Daoy (cell line): ENCODE results near the gene RCN1. TPM values are rescaled to one million over a fixed set of nuclear protein-coding genes. Genes with fewer than 3 reads are reported as not detected.
"Not testable (repeated sequence)": the region's sequence is repeated elsewhere in the genome, so short reads cannot be mapped to it uniquely, and the experiment has no call there.

ENCODE experiments used
- DNase-seq: peaks from one replicate; pipeline ENCODE4 v3.0.0-alpha.2; 2015; ENCODE audit warnings: low read depth
- total RNA-seq: library from RNA; depleted of rRNA; stranded (reverse); fragments of >200 nt; shearing (Covaris generic); gene quantifications from 2 replicates; pipeline ENCODE4 v1.2.3, GENCODE V29; 2014

Gene RCN1
- total RNA-seq, 1 experiment from 2014 or later, result 147 TPM

DNA sequence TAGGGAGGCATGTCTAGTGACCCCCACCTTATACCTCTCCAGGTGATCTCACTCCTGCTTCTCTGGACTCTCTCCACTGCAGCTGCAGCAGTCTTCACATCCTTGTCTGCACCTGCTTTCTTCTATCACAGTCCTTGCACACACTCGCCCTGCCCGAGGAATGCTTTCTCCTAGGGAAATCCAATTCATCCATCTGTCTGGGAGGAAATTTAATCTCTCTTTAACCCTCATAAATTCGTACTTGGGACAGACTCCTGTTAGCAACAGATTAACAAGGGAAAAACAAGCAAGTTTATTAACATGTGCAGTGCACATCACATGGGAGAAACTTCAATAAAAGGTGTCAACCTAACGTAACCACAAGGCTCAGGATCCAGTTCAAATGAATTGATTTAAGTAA is 11.3 kb upstream of the RCN1 start:
- DNase-seq, result no peak

DNA sequence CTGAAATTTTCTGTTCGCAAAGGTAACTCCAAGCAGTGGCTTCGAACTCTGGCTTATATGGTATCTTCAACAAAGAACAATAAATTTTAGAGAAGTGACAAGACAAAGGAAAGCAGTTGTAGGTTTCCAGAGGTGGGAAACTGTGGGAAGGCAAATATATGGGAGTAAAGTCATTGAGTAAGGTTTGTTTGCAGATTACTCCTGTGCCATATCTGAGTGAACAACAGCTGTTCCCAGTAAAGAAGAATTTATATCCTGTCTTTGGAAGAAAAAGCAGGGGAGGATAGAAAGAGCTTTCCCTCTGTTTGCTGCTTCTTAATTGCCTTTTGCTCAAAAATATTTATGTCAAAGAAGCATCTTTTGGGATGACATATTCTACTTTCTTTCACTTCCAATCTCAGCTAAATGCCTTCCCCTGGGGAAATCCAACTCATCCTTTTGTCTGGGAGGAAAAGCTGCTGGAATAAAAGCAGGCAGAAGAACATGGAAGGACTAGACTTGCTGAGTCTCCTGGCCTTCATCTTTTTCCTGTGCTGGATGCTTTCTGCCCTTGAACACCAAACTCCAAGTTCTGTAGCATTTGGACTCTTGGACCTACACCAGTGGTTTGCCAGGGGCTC is 10.4 kb upstream of the RCN1 start:
- no peak for DNase-seq

DNA sequence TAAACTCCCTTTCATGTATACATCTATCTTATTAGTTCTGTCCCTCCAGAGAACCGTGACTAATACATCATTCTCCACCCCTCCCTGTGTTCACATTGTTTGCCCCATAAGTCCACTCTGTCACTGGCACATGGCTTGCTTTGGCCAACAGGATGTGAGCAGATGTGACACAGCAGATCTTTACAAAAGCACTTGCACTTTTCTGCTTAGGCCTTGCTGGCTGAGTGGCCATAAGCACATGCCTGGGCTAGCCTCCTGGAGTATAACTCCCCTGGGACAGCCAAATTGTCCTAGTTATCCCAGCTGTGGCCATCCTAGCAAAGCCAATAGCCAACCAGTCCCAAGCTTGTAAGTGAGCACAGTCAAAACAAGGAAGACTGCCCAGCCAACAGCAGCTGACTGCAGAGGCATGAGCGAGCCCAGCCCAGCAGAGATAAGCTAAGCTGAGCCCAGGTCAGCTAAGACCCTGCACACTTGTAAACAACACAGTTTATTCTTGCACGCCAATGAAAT is 9.7 kb upstream of the RCN1 start:
- DNase-seq, result peak; percentile 28

DNA sequence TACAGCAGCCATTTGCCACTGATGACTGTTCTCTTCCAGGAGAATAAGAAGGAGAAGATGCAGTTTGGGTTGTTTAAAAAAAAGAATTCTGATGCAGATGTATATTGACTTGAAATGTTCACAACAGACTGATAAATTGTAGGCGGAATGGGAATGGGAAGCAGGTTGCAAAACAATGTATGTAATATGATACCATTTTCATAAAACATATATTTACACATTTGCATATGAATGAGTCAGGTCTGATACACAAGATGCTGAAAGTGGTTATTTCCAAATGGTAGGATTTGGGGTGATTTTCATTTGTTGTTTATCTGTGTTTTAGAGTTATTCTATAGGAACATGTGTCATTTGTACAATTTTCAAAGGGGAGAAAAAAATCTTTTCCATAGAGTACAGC is 9.0 kb upstream of the RCN1 start:
- no peak for DNase-seq

DNA sequence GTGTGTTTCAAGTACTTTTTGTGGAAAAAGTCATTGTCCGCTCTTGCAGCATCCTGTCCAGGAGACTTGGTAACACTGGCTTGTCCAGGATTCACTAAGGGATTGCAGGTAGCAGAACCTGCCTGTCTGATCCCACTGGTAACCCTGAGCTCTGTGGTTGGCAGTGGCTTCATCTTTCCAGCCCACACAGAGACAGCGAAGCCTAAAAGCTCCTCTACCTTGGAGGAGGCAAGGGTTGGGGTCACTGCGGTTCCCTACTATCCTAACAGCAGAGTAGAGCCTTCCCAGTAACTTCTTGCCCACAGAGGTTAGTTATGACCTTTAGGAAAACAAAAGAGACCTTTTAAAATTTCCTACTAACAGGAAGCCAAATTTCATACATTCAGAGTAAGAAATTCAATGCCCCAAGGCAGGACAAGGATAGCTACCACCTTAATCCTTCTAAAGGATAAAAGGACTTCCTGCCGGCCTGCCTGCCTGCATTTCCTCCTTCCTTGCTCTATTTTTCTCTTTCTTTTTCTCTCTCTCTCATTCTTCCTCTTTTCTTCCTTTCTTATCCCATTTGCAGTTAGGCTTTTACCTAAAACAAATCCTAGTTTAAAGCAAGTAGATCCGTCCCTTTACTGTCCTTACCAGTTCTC is 8.4 kb upstream of the RCN1 start:
- no peak for DNase-seq

DNA sequence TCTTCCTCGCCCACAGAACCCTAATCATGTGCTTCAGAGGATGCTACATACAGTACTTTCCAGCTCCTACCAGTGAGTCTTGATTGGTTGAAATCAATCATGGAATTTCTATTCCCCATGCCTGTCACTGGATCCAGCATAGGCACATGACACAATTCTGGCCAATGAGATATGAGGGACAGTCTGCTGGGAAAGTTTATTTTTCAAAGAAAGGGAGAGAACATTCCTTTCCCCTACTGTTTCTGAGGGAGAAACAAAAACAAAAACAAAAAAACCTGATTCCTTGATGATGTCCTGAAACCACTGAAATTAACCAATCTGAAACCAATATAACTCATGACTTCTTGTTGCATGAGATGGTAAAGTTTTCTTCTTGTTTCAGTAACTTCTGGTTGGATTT is 3.3 kb upstream of the RCN1 start:
- peak; percentile 19 for DNase-seq

DNA sequence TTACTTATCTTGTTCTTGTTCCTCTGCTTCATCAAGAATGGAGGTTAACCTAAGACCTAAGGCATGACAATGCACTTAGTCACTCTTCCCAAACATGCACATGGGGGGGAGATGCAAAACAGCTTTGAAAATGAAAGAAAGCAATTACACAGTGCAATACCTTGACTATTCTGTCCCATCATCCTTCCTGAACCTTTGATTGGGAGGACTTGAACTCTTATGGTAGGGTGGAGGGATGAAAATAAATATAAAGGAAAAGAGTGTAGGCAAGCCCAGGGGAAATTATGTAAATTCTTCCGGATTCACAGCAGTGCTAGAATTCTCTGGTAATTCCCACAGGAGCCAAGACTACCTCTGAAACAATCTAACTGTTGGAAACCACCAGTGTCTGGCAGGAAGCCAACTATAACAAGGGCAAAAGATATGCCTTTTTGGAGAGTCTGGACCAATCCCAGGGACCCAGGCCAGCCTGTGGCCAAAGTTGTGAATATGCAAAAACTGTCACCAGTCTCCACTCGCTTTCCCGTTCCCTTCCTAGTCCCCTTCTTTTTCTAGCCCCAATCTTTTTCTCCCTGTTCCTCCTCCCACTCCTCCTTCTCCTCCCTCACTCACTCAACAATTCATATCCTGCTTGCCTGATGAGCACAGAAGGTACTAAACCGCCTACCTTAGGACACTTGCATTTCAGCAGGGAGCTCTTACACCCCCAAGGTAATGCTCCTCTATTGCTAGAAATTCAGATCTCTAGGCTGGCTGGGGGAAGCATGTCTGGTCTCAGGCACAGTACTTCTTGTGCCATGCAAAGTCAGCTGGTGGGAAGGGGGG is 2.5 kb upstream of the RCN1 start:
- DNase-seq, result peak; percentile 92

DNA sequence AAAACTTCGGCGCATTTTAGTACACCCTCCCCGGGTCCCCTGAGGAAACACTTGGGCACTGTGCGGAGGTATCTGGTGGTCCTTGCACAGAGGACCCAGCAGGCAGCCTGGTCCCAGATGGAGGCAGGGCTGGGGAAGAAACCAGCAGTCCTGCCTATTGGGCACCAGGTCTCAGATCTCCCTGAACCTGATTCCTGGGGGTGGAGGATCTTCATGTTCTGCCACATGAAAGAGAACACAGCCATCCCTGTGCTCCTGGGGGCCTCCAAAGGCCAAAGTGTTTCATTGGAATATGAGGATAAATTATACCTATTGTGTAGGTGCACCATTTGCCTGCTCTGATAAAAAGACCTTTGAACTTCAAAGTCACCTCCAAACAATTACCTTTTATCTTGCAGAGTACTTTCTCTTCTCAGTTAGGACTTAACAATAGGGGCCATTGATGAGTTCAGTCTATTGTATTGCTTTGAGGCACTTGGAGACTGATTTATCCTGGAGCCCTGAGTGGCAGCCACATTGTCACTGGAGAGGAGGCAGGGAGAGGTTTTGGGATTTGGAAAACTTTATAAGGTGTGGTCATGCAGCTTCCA is 1.8 kb downstream of the RCN1 start:
- no peak for DNase-seq

DNA sequence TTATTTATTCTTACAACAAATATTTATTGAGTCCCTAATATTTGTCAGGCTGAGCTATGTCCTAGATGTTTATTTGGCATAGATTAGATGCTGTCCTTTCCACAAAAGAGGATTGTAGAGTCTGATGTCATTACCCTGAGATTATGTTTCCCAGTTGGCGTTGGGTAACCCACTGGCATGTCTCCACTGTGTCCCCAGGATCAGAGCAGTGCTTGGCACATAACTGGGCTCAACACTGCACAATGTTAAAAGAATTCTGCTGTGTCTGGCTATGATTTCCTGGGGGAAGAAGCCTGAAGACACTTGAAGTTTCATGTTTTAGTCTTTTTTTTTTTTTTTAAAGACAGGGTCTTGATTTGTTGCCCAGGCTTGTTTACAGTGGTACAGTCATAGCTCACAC is 4.0 kb downstream of the RCN1 start:
- no peak for DNase-seq

DNA sequence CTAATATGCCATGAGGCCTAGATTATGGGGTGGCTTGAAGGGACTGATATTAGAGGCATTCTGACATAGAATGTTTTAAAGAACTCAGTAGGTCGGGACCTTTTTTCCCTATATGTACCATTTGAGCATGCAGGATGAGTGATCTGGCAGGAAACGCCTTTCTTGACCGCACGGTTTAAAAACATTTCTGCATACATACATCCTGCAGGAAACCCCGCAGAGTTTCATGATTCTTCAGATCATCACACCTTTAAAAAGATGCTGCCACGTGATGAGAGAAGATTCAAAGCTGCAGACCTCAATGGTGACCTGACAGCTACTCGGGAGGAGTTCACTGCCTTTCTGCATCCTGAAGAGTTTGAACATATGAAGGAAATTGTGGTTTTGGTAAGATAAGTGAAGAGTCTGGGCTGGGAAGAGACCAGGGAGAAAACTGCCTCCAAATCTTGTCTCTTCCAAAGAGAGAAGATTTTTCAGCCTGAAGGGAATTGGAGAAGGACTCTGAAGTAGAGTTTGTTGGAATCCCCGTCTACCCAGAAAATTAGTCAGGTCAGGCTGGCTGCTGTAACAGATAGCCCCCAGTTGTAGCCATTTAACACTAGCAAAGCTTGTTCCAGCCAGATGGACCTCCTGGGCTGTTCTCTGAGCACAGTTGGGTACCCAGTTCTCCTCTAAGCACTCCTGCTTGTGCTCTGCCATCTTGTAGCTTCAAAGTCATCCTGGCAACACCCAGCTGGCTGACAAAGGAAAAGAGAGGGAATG is 7.4 kb downstream of the RCN1 start:
- DNase-seq, result no peak

DNA sequence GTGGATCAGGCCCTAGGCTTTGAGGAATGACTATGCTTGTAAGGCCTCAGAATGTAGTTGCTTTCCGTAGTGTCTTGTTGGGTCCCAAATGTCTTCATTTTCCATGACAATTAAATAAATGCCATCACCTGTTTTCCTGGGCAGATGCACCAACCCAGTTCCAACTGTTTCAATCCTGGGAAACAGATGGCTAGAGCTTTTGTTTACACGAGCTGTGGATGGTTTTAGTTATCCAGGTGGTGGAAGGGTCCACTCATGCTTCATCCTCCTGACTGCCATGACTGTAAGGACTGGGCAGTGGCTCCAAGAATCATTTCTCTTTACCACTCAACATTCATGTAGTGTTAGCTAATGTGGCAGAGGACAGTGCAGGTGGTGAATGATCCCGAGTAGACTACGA is 8.6 kb downstream of the RCN1 start:
- DNase-seq, result no peak

DNA sequence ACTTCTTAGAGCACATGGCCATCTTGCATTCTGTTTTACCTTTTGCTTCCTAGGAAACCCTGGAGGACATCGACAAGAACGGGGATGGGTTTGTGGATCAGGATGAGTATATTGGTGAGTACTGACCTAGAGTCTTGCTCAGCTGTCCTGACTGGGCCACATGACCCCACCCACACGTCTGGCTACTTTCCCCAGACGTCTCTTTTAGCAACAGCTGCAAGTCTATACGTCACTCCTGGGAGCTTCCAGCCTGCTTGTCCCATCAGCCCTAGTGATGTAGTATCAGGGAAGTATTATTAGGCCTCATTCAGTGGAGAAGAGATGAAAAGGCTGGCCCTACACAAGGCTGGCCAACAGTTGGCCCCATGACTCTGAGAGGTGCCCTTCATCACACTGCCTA is 9.6 kb downstream of the RCN1 start:
- no peak for DNase-seq

DNA sequence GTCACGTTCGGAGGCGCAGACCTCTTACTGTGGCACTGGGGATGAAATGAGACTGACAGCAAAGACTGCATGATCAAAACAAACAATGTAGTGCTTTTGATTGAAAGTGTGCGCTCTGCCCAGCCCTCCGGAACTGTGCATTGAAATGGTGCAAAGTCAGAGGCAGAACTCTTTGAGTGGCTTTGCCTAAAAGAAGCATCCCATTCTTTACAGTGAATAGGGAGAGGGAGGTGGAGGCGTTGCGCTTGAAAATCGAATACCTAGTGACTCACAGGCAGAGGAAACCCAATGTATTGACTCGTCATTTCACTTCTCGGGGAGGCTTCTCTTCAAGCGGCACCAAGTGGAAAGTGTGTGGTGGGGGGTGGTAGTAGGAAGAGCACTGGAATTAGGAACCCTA is 10.9 kb downstream of the RCN1 start:
- DNase-seq, result no peak

DNA sequence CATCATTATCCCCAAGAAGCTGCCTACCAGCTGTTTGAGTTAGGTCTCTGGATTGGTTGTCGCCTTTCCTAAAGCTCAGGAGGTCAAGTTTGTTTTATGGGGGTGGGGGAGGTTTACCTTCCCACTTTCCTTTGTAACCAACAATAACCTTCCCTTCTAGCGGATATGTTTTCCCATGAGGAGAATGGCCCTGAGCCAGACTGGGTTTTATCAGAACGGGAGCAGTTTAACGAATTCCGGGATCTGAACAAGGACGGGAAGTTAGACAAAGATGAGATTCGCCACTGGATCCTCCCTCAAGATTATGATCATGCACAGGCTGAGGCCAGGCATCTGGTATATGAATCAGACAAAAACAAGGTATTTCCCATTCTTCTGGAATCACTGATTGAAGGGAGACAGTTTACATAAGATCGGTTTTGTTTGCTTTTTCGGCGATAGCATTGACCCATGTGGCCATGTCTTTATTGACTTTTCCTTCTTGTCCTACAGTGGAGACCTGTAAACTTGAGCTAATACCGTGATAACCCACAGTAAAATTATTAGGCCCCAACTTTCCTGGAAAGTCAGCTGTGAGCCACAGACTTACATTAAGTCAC is 12.3 kb downstream of the RCN1 start:
- not testable (repeated sequence) for DNase-seq

DNA sequence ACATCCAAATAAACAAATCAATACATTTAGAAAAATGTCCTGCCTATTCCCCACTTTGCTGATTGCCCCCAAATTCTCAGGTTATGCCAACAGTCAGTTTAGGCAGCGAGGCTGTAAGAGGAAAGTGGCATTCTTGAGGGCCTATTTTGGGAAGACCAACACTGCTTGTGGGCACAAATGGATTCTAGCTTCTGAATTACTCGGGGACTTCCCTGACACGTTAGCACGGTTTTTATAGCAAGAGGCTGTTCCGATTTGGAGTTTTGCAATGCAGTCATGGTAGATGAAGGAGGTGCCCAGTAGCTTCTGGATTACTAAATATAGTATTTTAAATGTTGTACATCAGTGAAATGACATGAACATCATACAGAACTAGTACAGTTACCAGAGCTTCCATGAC is 13.1 kb downstream of the RCN1 start:
- no peak for DNase-seq

DNA sequence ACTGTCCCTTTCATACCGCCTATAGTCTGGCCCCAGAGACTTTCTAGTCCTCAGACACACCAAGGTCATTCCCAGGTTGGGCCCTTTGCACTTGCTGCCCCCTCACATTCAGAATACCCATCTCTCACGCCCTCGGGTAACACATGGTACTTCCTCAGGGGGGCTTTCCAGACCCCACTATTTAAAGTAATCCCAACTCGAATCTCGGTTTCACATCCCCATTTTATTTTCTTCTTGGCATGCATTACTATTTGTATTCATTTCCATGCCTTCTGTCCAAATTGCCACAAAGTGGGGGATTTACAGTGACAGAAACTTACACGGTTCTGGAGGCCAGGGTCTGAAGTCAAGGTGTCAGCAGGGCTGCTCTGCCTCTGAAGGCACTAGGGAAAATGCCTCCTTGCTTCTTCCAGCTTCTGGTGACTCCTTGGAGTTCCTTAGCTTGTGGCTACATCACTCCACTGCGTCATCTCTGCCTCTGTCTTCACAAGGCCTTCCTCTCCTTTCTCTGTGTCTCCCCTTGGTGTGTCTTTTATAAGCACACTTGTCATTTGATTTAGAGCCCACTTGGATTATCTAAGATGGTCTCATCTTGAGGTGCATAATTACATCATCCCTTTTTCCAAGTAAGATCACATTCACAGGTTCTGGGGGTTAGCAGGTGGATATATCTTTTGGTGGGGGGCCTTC is 15.1 kb downstream of the RCN1 start:
- no peak for DNase-seq

DNA sequence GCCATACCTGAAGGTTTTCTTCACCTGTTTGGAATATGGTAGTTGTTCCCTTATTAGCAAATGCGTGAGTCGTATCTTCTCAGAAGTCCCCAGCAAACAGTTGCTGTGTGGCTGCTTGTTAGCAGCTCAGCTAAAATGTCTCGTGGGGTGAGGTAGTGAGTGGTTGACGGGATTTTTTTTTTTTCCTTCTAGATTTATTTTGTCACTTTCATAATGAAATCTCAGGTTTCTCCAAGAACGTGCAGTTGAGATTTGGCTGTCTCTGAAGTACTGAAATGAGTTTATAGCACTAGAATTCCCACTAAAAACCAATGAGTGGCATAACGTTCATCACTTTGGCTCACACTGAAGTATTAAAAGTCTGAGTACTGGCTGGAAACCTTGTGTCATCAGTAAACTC is 16.8 kb downstream of the RCN1 start:
- DNase-seq, result no peak

DNA sequence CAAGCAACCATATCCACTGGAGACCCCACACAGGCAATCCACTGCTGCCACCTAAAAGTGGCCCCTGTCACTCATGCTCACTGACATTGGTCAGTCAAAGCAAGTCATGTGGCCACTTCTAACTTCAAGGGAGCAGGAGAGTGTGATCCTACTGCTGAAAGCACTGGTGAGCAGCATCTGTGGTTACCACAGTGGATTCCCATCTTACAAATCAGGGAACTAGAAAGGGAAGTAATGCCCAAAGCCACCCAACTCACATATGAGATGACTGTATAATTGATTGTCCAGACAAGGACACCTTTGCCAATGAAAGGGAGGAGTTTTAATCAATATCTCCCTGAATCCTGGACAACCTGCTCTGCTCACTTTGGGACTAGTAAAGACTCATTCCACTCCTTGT is 17.7 kb downstream of the RCN1 start:
- DNase-seq, result no peak

DNA sequence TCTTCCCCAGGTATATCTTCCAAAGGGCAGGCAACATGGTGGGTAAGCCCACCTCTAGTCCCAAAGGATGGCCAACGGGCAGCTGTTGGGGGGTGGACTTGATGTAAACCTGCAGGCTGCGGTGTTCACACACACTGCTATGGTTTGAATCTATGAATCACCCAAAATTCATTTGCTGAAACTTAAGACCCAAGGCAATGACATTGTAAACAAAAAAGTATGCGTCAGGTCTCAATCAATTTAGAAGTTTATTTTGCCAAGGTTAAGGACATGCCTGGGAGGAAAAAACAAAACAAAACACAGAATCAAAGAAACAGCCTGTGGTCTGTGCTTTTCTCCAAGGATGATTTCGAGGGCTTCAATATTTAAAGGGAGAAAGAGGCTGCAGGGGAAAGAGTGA is 18.3 kb downstream of the RCN1 start:
- peak; percentile 67 for DNase-seq

DNA sequence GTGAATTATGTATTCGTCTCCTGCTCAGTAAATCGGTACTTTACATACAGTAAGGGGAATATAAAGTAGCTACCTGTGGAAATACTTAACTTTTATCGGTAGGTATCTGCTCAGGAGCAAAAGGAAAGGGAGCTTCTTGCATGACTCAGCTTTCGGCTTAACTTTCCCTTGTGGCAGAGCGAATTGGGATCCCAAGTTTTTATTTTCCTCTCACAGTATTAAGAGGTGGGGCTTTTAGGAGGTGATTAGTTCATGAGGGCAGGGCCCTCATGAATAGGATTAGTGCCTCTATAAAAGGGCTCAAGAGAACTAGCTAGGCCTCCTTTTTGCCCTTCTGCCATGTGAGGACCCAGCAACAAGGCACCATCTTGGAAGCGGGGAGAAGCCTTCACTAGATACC is 18.7 kb downstream of the RCN1 start:
- DNase-seq, result no peak

DNA sequence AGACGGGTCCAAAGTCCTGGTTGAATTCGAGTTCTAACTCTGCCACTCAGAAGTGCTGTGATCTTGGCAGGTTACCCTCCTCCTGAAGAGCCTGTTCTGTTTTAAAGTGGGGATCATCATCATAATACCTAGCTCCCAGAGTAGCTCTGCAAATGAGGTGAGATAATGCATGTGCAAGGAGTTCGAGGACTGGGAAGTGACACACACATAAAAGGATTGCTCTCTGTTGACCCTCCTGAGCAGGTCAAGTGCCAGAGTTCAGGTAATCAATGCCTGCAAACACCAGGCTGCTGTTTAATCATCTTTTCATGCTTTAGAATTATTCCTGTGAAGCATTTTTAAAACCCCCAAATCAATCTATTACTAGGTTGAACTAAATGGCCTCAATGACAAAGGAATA is 19.9 kb downstream of the RCN1 start:
- DNase-seq, result no peak
